ENCODE results near the gene SERPINA5.
"Not testable (repeated sequence)": the region's sequence is repeated elsewhere in the genome, so short reads cannot be mapped to it uniquely, and the experiment has no call there.

The SERPINA5 gene

DNA sequence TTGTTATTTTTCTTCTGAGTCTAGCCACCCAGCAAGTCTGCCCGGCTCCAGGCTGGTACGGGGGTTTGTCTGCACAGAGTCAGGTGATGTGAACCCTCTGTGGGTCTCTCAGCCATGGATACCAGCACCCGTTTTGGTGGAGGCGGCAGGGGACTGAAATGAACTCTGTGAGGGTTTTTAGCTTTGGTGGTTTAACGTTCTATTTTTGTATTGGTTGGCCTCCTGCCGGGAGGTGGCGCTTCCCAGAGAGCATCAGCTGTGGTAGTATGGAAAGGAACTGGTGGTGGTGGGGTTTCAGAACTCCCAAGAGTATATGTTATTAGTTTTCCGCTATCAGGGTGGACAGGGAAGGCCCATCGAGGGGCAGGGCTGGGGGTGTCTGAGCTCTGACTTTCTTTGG lies 25.2 kb upstream of the SERPINA5 start:
- DNase-seq = no peak

DNA sequence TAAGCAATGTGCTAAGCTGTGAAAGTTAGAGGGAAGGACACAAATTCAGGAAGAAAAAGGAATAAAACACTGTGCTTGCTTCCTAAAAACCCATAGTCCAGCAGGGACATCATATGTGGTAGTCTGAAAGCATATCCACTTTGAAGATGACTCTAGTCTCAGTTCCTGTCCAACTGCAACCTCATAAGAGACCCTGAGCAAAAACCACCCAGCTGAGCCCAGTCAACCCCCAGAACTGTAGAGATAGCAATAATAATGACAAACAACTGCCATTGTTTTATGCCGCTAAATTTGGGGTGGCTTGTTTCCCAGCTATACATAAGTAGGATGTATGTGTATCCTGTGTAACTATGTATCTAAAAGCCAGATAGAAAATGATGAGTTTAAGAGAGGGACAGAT lies 23.9 kb upstream of the SERPINA5 start:
- no peak for DNase-seq

DNA sequence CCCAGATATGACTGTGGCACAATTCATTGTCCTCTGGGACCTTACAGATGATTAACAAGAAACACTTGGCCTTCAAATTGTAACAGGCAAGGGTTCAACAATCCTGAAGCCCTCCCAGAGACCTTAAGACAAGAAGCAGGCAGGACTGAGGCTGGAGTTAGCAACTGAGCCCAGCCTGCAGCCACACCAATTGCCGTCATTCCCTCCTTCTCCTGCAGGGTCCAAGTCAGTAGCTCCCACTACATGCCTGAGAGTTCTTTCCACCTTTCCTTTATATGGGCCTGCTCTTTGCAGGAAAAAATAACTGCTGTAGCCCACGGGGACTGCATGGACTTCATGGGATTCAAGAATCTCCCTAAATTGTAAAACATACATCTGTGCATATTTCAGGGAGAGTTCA lies 22.4 kb upstream of the SERPINA5 start:
- DNase-seq = no peak

DNA sequence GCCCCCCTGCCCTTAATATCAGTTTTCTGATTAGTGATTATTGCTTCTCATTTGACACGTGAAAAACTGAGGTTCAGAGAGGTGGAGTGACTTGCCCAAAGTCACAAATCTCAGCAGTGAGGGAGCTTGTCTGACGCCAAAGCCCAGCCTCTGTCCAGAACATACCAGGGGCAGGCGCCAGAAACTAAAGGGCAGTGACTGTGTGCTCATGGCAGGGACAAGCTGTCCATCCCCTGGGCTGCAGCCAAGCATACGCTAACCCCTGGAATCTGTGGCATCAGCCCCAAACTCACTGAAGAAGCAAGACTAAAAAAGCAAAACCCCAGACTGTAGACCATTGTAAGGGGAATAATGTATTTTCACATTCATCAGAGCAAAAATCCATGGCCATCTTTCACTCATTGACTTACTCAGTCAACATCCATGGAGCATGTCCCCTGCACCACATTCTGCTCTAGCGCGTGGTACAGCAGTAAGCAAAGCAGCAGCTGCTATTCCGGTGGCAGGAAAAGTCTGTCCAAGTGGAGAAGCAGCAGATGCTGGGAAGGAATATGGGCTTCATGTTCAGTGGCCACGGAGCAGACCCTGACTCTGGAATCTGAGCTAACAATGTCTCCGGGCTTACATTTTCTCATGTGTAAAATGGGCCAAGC lies 21.5 kb upstream of the SERPINA5 start:
- no peak for DNase-seq

DNA sequence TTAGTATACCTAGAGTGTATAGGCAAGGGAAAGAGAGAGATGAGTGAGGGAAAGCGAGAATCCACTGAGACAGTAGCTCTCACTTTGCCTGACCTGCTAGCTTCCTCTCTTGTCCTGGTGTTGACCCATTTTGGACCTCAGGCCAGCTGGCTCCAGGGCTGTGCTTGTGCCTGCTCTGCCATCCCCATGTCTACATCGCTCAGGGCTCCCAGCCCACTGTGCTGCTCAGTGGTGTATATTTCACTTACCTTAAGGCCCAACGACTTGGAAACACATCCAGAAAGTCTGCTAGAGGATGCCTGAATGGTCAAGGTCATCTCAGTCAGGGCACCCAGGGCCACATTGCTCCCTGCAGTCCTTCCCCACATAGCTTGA lies 20.9 kb upstream of the SERPINA5 start:
- DNase-seq = no peak

DNA sequence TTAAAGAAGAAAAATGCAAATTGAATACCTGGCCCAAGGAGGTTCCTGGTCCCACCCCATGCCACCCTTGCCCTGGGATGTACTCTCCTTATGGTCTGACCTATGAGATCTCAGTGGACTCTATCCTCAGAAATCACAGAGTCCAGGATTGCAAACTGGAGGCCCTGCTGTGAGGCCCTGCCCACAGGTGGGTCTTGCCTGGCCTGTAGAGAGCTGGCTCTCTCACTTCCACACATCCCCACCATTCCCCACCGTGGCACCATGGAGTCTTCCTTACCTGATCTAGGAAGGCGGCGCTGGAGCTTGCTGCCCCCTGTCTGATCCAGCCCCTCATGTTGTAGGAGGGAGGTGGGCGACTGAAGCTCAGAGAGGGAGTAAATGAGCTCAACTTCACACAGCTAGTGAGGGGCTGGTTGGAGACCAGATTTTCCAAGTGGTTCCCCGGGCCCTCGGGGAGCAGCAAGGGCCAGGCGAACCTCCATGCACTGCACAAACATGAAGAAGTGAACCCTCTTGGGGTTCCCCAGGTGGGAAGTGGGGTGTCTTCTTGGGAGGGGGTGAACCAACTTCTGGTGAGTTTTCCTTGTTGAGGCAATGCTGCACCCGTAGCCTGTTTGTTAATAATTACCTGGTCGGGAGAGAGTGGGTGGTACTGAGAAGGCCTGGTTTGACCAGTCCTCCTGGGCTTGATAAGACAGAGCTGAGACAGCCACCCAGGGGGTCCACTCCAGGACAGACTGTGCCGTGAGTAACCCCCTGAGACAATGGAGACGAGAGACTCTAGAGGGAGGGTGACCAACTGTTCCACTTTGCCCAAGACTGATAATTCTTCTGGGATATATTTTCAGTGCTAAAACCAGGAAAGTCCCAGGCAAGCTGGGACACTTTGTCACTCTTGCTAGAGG lies 20.2 kb upstream of the SERPINA5 start, which contains the start of gene SERPINA4:
Gene SERPINA4 (plus strand): TSS at position 692 of the 905 bp plus-strand sequence. CDS start 2,041 bp downstream, outside the sequence.
- DNase-seq = no peak

DNA sequence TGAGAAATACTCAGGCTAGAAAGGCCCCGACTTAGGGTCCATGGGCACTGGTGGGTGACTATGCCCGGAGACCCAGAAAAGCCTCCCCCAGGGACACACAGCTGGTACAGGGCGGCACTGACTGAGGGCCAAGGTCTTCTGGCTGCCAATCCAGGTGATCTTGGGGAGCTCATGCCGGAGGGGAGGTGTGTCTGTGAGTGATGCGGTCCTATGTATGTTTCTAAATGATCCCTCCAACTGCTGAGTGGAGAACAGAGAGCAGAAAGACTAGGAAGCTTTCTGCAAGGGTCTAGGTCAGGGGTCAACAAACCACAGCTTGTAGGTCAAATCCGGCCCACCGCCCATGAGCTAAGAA lies 19.6 kb upstream of the SERPINA5 start:
- no peak for DNase-seq

DNA sequence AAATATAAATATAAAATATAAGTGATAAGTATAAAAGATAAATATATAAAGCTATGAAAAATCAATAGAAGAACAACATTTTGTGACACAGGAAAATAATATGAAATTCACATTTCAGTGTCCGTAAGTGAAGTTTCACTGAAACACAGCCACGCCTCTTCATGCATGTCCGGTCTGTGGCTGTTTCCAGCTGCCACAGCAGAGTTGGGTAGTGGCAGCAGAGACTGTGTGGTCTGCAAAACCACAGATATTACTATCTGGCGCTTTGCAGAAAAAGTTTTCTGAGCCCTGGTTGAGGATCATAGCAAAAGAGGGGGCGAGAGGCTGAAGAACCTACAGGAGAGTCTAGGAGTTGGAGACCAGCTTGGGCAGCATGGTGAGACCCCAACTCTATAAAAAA lies 19.2 kb upstream of the SERPINA5 start:
- DNase-seq = no peak

DNA sequence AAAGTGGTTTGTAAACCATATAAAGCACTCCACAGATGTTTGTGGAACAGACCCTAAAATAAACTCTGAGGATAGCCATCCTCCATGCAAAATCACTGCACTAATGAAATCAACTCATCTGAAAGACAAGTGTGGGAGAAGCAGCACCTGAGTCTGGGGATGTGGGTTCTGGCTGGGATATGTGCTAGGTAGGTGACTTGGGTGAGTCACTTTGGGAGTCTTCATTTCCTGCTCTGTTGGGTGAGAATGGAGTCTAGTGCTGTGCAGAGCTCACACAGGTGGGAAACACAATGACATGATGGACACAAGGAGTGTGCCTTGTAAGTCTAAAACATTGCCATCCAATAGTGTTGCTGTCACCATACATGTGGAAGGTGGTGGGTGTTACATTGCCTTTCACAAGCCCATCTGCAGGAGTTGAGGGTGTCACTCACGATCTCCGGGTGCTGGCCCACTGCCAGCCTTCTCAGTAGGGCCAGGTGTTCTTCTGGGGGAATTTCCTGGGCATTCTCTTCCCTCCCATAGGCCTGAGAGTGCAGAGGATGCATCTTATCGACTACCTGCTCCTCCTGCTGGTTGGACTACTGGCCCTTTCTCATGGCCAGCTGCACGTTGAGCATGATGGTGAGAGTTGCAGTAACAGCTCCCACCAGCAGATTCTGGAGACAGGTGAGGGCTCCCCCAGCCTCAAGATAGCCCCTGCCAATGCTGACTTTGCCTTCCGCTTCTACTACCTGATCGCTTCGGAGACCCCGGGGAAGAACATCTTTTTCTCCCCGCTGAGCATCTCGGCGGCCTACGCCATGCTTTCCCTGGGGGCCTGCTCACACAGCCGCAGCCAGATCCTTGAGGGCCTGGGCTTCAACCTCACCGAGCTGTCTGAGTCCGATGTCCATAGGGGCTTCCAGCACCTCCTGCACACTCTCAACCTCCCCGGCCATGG lies 18.0 kb upstream of the SERPINA5 start:
- no peak for DNase-seq

DNA sequence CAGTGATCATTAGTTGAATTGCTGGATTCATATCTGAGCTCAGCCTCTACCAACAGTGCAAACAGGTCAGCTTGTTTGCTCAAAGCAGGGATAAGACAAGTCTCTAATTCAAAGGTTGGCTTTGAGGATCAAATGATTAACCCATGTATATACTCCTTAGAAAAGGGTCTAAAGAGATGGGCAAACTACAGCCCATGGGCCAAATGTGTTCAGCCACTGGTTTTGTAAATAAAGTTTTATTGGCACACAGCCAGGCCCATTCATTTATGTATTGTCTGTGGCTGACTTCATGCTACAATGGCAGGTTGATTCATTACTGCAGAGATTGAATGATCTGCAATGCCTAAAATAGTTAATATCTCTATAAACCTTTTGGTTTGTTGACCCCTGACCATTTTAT lies 16.8 kb upstream of the SERPINA5 start:
- no peak for DNase-seq

DNA sequence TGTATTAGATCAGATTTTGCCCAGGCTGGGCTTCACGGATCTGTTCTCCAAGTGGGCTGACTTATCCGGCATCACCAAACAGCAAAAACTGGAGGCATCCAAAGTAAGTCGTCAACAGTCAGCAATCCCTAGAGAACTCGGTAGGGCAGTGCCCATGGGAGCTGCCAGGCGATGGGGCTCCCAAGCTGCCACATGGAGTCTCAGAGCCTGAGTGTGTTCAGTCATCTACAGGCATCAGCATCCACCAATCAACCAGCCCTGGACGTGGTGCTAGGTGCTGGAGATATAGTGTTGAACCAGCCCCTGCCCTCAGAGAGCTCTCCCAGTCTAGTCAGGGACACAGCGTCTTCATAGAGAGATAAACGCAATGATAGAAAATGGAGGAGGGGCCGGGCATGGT lies 13.0 kb upstream of the SERPINA5 start:
- DNase-seq = no peak

DNA sequence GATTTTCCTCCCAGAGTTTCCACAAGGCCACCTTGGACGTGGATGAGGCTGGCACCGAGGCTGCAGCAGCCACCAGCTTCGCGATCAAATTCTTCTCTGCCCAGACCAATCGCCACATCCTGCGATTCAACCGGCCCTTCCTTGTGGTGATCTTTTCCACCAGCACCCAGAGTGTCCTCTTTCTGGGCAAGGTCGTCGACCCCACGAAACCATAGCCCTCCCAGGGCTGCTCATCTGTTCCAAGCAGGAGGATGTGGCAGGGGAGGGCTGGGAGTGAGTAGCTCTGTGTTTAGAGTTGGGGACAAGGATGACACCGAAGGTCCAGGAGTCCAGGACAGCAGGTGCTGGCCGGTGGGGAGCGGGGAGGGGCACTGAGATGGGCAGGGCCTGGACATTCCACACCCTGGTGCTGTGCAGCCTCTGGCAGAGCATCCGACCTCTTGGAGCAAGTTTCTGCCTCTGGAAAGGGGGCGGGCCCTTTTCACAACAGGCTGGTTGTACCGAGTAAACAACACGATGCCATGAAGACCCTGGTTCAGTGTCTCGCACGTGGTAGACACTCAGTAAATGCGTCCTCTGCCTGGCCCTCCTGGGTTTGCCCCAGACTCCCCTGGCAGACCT lies 11.7 kb upstream of the SERPINA5 start:
- no peak for DNase-seq

DNA sequence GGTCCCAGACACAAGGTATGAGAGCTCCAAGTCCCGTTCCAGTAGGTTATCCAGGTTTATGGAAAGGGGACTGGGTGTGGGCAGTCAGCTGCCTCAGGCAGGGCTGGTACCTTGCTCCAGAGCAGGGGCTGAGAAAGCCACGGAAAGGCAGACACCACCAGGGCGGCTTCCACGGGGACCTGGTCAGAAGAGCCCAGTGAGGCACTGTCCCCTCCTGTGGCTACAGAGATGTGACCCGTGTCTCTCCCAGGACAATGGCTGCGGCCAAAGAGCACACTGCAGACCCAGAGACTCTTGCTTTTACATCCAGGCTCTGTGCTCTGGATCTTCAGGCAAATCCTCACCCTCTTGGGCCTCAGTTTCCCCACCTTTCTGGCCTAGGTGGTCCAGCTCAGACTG lies 11.2 kb upstream of the SERPINA5 start:
- DNase-seq = no peak

DNA sequence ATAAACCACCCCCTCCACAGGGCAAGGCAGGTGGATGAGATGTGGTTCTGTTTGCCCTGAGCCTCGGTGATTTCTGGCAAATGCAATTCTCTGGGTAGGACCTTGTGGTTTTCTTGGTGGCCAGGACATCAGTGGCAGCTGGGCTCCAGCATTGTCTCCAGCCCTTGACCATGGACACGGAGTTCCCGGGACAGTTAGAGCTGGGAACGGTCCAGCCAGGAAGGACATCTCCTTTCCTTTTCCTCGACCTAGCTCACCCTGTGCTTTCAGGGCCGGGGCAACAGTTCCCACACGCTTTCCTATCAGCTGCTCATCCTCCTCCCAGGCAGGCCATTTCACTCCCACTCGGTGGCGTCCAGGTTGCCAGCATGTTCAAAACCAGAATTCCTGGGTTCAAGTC lies 10.8 kb upstream of the SERPINA5 start:
- no peak for DNase-seq

DNA sequence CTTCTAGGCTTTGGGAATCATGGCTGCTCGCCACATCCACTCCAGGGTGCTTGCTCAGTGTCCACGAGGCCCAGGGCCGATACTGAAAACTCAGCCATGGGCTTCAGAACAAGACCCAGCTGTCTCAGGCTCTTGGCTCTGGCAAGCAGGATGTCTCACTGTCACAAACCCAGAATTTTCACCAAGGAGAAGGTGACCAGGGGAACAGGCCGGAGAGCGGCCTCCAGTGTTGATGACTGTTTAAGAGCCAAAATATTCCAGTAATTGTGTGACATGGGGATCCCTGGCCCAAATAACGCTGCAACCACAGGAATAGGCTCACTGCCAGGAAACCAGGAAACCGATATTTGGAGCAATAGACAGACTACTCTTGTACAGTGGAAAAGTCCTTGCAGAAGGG lies 9.8 kb upstream of the SERPINA5 start:
- no peak for DNase-seq

DNA sequence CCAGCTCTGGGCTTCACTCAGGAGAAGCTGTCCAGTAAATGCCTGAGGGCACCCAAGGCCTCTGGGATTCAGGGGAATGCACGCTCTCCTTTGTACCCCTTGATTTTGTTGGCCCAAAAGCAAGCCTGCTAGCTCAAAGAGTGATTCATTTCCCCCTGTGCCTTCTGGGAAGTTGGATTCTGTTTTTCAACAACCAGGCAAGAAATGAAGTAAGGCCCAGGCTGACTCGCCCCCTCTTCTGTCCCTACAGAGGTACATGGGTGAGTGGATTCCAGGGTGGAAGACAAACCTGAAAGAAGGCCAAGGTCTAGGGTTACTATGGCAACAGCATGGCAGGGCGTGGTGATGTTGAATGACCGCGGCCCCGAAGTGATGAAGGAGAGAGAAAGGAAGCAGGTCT lies 9.3 kb upstream of the SERPINA5 start:
- no peak for DNase-seq

DNA sequence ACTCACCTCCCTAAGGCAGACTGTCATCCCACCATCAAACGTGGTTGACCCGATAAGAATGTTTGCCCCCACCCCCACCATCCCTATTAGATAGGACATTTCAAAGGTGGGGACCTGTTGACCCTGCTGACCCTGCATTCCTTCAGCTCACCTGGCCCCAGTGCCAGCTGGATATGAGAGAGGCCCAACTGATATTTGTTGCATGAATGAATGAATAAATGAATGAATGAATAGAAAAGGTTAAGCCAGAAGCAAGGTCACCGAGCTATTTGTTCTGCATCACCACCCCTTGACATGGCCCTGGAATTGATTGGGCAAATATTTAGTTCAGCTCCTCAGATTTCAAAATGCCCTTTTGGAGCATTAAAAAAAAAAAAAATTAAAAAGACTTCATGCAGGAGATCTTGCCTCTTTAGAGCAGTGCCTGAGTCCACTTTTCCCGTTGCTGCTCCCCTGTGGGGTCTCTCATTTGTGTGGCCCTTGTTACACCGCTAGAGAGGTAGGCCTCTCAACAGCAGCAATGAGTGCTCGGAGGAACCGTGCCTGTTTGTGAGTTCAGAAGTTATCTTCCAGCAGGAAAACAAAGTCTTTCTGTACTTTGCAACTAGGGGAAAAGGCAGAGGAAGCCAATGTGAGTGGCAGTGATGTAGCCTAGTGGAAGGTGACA lies 8.5 kb upstream of the SERPINA5 start:
- no peak for DNase-seq

DNA sequence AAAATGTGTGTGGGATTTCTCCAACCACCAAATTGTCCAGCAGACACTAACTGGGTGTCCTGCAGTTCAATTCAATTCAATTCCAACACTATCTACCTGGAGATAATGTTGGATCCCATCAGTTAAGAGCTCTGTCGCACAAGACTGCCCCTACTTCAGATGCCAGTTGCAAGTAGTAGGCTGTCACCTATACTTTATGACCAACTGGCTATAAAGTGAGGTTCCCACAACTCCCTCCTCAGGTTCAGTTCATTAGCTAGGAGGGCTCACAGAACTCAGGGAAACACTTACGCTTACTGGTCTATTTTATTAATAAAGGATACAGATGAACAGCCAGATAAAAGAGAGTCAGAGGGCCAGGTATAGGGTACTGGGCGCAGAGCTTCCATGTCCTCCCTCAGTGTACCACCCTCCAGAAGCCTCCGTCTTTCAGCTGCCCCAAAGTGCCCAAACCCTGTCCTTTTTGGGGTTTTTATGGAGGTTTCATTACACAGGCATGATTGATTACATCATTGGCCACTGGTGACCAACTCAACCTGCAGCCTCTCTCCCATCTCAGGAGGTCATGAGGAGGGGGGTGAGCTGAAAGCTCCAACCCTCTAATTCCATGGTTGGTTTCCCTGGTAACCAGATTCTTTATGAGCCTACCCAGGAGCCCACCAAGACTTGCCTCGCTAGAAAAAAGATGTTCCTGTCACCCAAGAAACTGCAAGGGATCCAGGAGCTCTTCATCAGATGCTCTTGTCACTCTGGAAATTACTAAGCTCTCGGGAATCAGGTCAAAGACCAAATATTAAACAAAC lies 7.5 kb upstream of the SERPINA5 start:
- no peak for DNase-seq

DNA sequence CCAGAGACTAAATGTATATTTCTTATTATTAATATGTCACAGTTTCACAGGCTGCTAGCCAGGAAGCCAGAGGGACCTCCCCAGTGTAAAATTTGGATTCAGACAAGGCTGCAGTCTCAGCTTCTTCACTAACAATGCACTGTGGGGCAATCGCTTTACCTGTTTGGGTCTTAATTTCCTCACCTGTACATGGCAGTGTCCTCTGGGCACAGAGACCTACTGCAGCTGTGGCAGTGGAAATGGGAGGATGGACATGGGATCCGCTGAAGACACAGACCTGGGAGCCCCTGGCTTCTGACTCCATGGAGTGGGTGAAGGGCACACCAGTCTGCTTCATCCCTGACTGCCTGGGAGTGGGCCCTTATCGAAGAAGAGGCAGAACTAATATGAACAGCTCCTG lies 6.9 kb upstream of the SERPINA5 start:
- no peak for DNase-seq

DNA sequence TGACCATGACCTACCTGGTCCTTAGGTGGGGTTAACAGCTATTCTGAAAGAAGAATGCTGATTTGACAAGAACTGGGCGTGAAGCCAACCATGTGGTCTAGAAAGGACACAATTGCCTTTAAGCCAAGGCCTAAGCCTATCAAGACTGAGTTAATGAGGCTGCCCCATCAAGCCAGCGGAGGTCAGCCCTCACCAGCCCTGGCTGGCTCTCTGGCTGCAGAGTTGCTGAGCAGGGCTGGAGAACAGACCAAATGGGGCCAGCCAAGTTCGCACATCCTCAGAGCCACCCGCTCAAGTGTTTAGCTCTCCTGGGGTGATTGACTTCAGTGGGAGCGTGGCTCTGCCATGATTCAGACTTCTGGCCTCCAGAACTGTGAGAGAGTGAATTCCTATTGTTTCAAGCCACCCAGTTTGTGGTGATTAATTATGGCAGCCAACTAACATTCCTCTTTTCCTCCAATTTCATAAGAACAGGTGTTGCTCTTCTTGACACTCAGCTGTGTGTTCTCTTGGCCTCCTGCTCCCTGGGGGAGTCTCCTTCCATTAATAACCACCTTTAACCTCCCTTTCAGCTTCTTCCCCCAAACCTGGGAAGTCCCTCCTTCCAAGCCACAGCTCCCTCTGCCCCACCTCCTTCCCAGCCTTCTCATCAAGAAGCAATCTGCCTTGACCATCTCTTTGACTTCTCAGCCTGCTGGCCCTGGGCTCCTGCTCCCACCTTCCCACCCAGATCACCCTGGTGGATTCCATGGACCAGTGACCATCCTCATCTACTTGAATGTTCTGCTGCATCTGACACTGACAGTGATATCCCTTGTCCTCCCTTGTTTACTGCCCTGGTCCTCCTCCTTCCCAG lies 5.3 kb upstream of the SERPINA5 start:
- no peak for DNase-seq

DNA sequence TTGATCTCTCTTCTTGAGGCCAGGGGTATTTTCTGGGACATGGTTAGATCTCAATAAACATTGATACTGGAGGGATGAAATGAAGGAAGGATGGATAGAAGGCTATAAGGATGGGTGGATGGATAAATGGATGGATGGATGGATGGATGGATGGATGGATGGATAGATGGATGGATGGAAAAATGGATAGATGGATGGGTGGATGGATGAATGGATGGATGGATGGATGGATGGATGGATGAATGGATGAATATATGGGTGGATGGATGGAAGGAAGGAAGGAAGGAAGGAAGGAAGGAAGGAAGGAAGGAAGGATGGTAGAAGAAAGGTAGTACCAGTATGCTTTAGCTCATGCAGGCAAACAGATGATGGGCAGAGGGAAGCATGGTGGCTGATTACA lies 3.8 kb upstream of the SERPINA5 start:
- DNase-seq = not testable (repeated sequence)
